ENCODE results near the gene SMIM1.

GRCh38 chr1:3774946-3775489 lies 2.5 kb downstream of the SMIM1 start:
- TF ChIP-seq CTCF (conservative IDR thresholded peaks at IDR 0.05 in 1 of 2, IDR thresholded peaks at IDR 0.05 in 1 of 2; ENCODE audit: low read depth in 1 of 2, low read length in 2 of 2) (no peak), EZH2 (IDR thresholded peaks at IDR 0.05; ENCODE audit: low read length, missing control alignments) (no peak)

Measured in fibroblast of lung (primary cell).